ENCODE measurements around the gene SNX25. TPM values are rescaled to one million over a fixed set of nuclear protein-coding genes. Genes with fewer than 3 reads are reported as not detected.
"Not testable (repeated sequence)": the region's sequence is repeated elsewhere in the genome, so short reads cannot be mapped to it uniquely, and the experiment has no call there.

Gene SNX25
- total and polyA plus RNA-seq, 7 donors, result 5.3 to 13.0 (median 9.8) TPM

DNA sequence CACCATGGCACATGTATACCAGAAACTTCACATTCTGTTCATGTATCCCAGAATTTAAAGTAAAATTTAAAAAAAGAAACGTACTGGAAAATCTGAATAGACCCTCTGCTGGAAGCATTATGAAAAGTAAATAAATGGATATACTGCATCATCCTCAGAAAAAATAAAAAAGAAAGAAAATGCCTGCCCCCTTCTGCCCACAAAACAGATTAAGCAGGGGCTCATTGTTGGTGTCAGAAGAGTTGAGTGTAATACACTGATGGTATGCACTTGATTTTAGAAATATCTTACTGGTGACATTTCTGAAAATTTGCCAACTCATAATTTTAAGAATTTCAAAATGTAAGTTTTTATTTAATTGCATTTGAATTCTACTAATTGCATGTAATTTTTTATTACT lies 108.5 kb downstream of the SNX25 start:
- Histone ChIP-seq H3K27me3 (ENCODE audit: insufficient read depth in 3 of 3, low read length in 2 of 3) (no peaks in the 10 kb centered on the region), H3K36me3 (ENCODE audit: insufficient read depth in 1 of 2, low read depth in 1 of 2) (peaks cover 0 to 24% of the 10 kb centered on the region in 2 donors), H3K27ac (no peak overlapping the region), H3K4me3 (no peak overlapping the region), H3K4me1 (no peaks in the 10 kb centered on the region), H3K9me3 (no peaks in the 10 kb centered on the region)
- no peak for TF ChIP-seq CTCF (IDR thresholded peaks at IDR 0.05)
- intact Hi-C loops (cut with DNase I), result no loop called here
- 88 to 95% (median 90%) methylated on average over 1 of the region's 1 CpG for WGBS, 3 donors
- DNase-seq (no peak), ATAC-seq (no peak)

DNA sequence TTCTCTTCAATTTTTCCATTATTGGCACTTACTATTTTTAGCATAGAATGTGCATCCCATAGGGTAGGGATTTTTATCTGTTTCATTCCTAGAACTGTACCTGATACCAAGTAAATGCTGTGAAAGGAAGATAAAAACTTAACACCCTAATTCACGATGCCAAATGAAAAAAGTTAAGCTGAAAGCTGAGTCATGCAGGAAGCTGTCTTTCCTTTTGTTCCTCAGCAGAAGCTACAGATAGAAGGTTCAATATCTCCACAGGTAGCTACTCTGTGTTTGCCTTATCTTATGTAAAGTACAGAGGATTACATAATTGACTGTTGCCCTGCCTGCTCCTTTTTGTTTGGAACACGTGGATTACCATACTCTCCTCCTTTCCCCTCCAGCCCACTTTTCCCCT lies 109.3 kb downstream of the SNX25 start:
- DNase-seq (no peak), ATAC-seq (no peak)
- WGBS, 3 donors, result 55 to 69% (median 60%) methylated on average over 2 of the region's 2 CpGs

GRCh38 chr4:185322803-185323202 lies 113.4 kb downstream of the SNX25 start:
- intact Hi-C loops (cut with DNase I), result no loop called here
- H3K4me1 ChIP-seq, result no peaks in the 10 kb centered on the region
- H3K27me3 ChIP-seq (ENCODE audit: insufficient read depth in 3 of 3, low read length in 2 of 3), result no peaks in the 10 kb centered on the region
- WGBS, 3 donors, result 81 to 89% (median 87%) methylated on average over 2 of the region's 2 CpGs
- no peaks in the 10 kb centered on the region for H3K9me3 ChIP-seq
- no peak overlapping the region for H3K4me3 ChIP-seq
- DNase-seq (no peak), ATAC-seq (no peak)
- H3K36me3 ChIP-seq (ENCODE audit: insufficient read depth in 1 of 2, low read depth in 1 of 2), result peaks cover 0 to 19% of the 10 kb centered on the region in 2 donors
- no peak for TF ChIP-seq CTCF (IDR thresholded peaks at IDR 0.05)
- H3K27ac ChIP-seq, result no peak overlapping the region

More for the DNA sequence above, 109.3 kb downstream of the SNX25 start:
- Histone ChIP-seq H3K4me1 (no peaks in the 10 kb centered on the region), H3K9me3 (no peaks in the 10 kb centered on the region), H3K27ac (no peak overlapping the region), H3K36me3 (ENCODE audit: insufficient read depth in 1 of 2, low read depth in 1 of 2) (peaks cover 0 to 26% of the 10 kb centered on the region in 2 donors), H3K27me3 (ENCODE audit: insufficient read depth in 3 of 3, low read length in 2 of 3) (no peaks in the 10 kb centered on the region), H3K4me3 (no peak overlapping the region)
- TF ChIP-seq CTCF (IDR thresholded peaks at IDR 0.05), result no peak
- intact Hi-C loops (cut with DNase I), result no loop called here

DNA sequence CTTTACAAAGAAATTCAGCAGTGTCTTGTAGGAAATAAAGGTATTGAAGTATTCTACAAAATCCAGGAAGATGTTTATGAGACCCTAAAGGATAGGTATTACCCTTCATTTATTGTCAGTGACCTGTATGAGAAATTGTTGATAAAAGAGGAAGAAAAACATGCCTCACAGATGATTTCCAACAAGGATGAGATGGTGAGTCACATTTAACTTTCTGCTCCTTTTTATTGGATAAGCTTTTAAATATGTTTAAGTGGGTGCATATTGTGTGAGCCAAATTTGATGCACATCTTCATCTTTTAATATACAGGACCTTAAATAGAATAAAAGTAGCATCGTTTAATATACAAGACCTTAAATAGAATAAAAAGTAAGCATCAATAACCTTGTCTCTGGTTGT lies 114.2 kb downstream of the SNX25 start:
- no peak for ATAC-seq

DNA sequence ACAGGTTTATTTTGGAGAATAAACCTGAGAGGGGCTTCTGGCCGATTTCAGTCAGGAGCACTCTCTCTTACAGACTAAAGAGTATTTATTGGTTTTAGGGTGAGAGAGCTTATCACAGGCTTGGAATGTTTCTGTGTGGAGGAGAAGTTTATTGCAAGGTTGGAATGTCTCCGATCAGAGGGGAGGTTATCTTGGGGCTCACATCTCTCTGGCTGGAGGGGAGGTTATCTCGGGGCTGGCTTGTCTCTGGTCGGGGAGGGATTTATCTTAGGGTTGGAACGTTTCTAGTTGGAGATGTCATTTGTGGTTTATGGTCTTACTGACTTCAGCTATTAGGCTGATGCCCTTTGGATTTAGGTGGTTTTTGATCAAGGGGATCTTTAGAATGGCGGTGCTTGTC lies 115.0 kb downstream of the SNX25 start:
- H3K27ac ChIP-seq; H3K9me3 ChIP-seq; intact Hi-C loops (cut with DNase I); DNase-seq; H3K4me3 ChIP-seq; H3K27me3 ChIP-seq (ENCODE audit: insufficient read depth in 3 of 3, low read length in 2 of 3); ATAC-seq; H3K4me1 ChIP-seq: not testable (repeated sequence)
- 90 to 95% (median 93%) methylated on average over 6 of the region's 6 CpGs for WGBS, 3 donors
- H3K36me3 ChIP-seq (ENCODE audit: insufficient read depth in 1 of 2, low read depth in 1 of 2), result peaks cover 0 to 19% of the 10 kb centered on the region in 2 donors

More for the DNA sequence above, 114.2 kb downstream of the SNX25 start:
- H3K36me3 ChIP-seq (ENCODE audit: insufficient read depth in 1 of 2, low read depth in 1 of 2), result peaks cover 0 to 19% of the 10 kb centered on the region in 2 donors
- no peaks in the 10 kb centered on the region for H3K9me3 ChIP-seq
- no peak overlapping the region for H3K27ac ChIP-seq
- H3K4me1 ChIP-seq, result no peaks in the 10 kb centered on the region
- WGBS, 3 donors, result 94 to 100% (median 96%) methylated on average over 1 of the region's 1 CpG
- intact Hi-C loops (cut with DNase I), result no loop called here
- no peak overlapping the region for H3K4me3 ChIP-seq
- no peak for TF ChIP-seq CTCF (IDR thresholded peaks at IDR 0.05)
- H3K27me3 ChIP-seq (ENCODE audit: insufficient read depth in 3 of 3, low read length in 2 of 3), result no peaks in the 10 kb centered on the region
- DNase-seq, result no peak

DNA sequence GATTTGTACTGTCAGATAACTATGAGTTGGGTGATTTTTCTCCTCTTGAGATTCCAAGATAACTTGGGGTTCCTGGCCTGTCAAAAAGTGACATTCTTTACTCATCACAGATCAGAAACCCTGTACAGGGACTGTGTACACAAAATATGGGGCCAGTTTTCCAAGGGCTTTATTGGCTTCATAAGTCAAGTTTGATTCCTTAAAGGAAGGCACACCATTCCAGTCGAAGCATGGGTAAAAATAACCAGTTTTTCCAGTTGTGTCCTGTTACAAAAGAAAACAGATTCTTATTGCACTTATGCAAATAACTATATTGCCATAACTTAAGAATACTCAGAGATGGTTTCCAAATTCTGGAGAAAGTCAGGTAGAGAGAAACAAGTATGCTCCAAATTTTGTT lies 116.3 kb downstream of the SNX25 start:
- 29 to 63% (median 44%) methylated on average over 1 of the region's 1 CpG for WGBS, 3 donors
- H3K27ac ChIP-seq; H3K9me3 ChIP-seq; H3K4me3 ChIP-seq; H3K4me1 ChIP-seq; H3K27me3 ChIP-seq (ENCODE audit: insufficient read depth in 3 of 3, low read length in 2 of 3); intact Hi-C loops (cut with DNase I); ATAC-seq; DNase-seq: not testable (repeated sequence)
- H3K36me3 ChIP-seq (ENCODE audit: insufficient read depth in 1 of 2, low read depth in 1 of 2), result peaks cover 0 to 14% of the 10 kb centered on the region in 2 donors

All from psoas muscle (tissue), 8 donors.